Tibial nerve (tissue), 4 donors: ENCODE results near the gene DNAJB2.

ENCODE experiments used
- CTCF ChIP-seq, 5 experiments: fragments of 200-600 bp in 3 of 5; fragments of 450-650 bp in 2 of 5; sonication (generic) in 3 of 5; IDR thresholded peaks; one replicate each; pipeline ENCODE4 v1.5.1; 2016 to 2019; ENCODE audit warnings: antibody characterized with exemption in 5 of 5, mild to moderate bottlenecking in 3 of 5, moderate library complexity in 2 of 5
- EP300 ChIP-seq, 2 donors: sonication (generic); formaldehyde crosslinking; IDR thresholded peaks; one replicate each; pipeline ENCODE4 v1.6.1; 2017; ENCODE audit warnings: antibody characterized with exemption in 2 of 2, mild to moderate bottlenecking in 1 of 2
- POLR2A ChIP-seq, 2 donors: fragments of 450-650 bp; IDR thresholded peaks; one replicate each; pipeline ENCODE4 v1.6.1; 2017; ENCODE audit warnings: antibody characterized with exemption in 2 of 2, mild to moderate bottlenecking in 2 of 2, moderate library complexity in 2 of 2

- TF ChIP-seq CTCF (IDR thresholded peaks at IDR 0.05): no peak
- no peak for TF ChIP-seq POLR2A (IDR thresholded peaks at IDR 0.05)
- no peak for TF ChIP-seq EP300 (IDR thresholded peaks at IDR 0.05)
These were observed 20.9 kb downstream of the DNAJB2 start for GRCh38 chr2:219300022-219300421.
